HG03139 (cell line): ENCODE data around the gene TRMT1.
"Not testable (repeated sequence)": the region's sequence is repeated elsewhere in the genome, so short reads cannot be mapped to it uniquely, and the experiment has no call there.

Experiments used
- ATAC-seq: cut with Tn5 transposase; IDR thresholded peaks from one replicate; pipeline ENCODE4 v1.9.1; 2021; ENCODE audit not compliant: unreplicated experiment

The TRMT1 gene

GRCh38 chr19:13116282-13117175 lies at the start of gene TRMT1:
TRMT1 (minus strand) TSS chr19:13116740; CDS start chr19:13116399, 341 bp downstream.
- ATAC-seq = no peak

- ATAC-seq = not testable (repeated sequence)
Measured at GRCh38 chr19:13166151-13166550, 49.6 kb upstream of the TRMT1 start.

- ATAC-seq = no peak
Measured at GRCh38 chr19:13165162-13165997, 48.8 kb upstream of the TRMT1 start.

- no peak for ATAC-seq
Measured at GRCh38 chr19:13164343-13165161, 48.0 kb upstream of the TRMT1 start.

- ATAC-seq = no peak
Measured at GRCh38 chr19:13163609-13164342, 47.2 kb upstream of the TRMT1 start.

- ATAC-seq = no peak
Measured at GRCh38 chr19:13162724-13163608, 46.4 kb upstream of the TRMT1 start.

GRCh38 chr19:13160557-13160956 lies 44.0 kb upstream of the TRMT1 start:
- no peak for ATAC-seq

GRCh38 chr19:13159713-13160112 lies 43.2 kb upstream of the TRMT1 start:
- ATAC-seq = no peak

- no peak for ATAC-seq
Measured at GRCh38 chr19:13155472-13156359, 39.2 kb upstream of the TRMT1 start.

GRCh38 chr19:13154911-13155471 lies 38.5 kb upstream of the TRMT1 start:
- no peak for ATAC-seq

GRCh38 chr19:13154241-13154778 lies 37.8 kb upstream of the TRMT1 start:
- no peak for ATAC-seq

GRCh38 chr19:13153569-13154240 lies 37.2 kb upstream of the TRMT1 start:
- no peak for ATAC-seq

GRCh38 chr19:13152974-13153568 lies 36.5 kb upstream of the TRMT1 start:
- ATAC-seq = no peak

GRCh38 chr19:13152356-13152973 lies 35.9 kb upstream of the TRMT1 start:
- ATAC-seq = no peak

GRCh38 chr19:13151605-13152355 lies 35.2 kb upstream of the TRMT1 start:
- peak; percentile 26 for ATAC-seq
